ENCODE results near the gene ZBTB17. TPM values are rescaled to one million over a fixed set of nuclear protein-coding genes. Genes with fewer than 3 reads are reported as not detected.

The ZBTB17 gene
- total and polyA plus RNA-seq, 2 experiments from 2014 or later = 16.8 to 32.3 TPM

GRCh38 chr1:15960808-15961207 lies 15.1 kb downstream of the ZBTB17 start:
- no peaks in the 10 kb centered on the region for H3K36me3 ChIP-seq (replicated peaks; ENCODE audit: insufficient read depth, low read depth)
- H4K20me1 ChIP-seq (ENCODE audit: insufficient read depth, poor library complexity, severe bottlenecking) = peaks cover 14% of the 10 kb centered on the region
- H2AFZ ChIP-seq = no peak overlapping the region
- H3K27me3 ChIP-seq = no peaks in the 10 kb centered on the region
- H3K4me2 ChIP-seq = no peak overlapping the region
- H3K4me3 ChIP-seq = no peak overlapping the region
- H3K9me2 ChIP-seq (replicated peaks; ENCODE audit: insufficient read depth) = no peaks in the 10 kb centered on the region
- H3K79me2 ChIP-seq = peaks cover 81% of the 10 kb centered on the region
- H3K4me1 ChIP-seq (ENCODE audit: insufficient read depth) = no peaks in the 10 kb centered on the region
- DNase-seq (ENCODE audit: low spot score) = no peak
- TF ChIP-seq EZH2 (IDR thresholded peaks at IDR 0.05; ENCODE audit: borderline replicate concordance) (no peak), CTCF (IDR thresholded peaks at IDR 0.05; ENCODE audit: poor library complexity) (no peak), EZH2phosphoT487 (IDR thresholded peaks at IDR 0.05; ENCODE audit: low read depth, severe bottlenecking, unreplicated experiment) (no peak)
- 94% methylated on average over 5 of the region's 5 CpGs for WGBS (ENCODE audit: low lambda C conversion rate, missing lambda C conversion rate)
- H3K27ac ChIP-seq = no peak overlapping the region
- H3K9me3 ChIP-seq (ENCODE audit: low read depth) = no peaks in the 10 kb centered on the region

- Histone ChIP-seq H3K36me3 (replicated peaks; ENCODE audit: insufficient read depth, low read depth) (no peaks in the 10 kb centered on the region), H4K20me1 (ENCODE audit: insufficient read depth, poor library complexity, severe bottlenecking) (peaks cover 14% of the 10 kb centered on the region), H3K27ac (no peak overlapping the region), H3K4me2 (no peak overlapping the region), H2AFZ (no peak overlapping the region), H3K9me2 (replicated peaks; ENCODE audit: insufficient read depth) (no peaks in the 10 kb centered on the region), H3K4me1 (ENCODE audit: insufficient read depth) (no peaks in the 10 kb centered on the region), H3K27me3 (no peaks in the 10 kb centered on the region), H3K79me2 (peaks cover 81% of the 10 kb centered on the region), H3K9me3 (ENCODE audit: low read depth) (no peaks in the 10 kb centered on the region), H3K4me3 (no peak overlapping the region)
- TF ChIP-seq EZH2 (IDR thresholded peaks at IDR 0.05; ENCODE audit: borderline replicate concordance) (no peak), EZH2phosphoT487 (IDR thresholded peaks at IDR 0.05; ENCODE audit: low read depth, severe bottlenecking, unreplicated experiment) (no peak), CTCF (IDR thresholded peaks at IDR 0.05; ENCODE audit: poor library complexity) (no peak)
- WGBS (ENCODE audit: low lambda C conversion rate, missing lambda C conversion rate) = 87% methylated on average over 8 of the region's 8 CpGs
- no peak for DNase-seq (ENCODE audit: low spot score)
Observed at GRCh38 chr1:15959827-15960446, 16.0 kb downstream of the ZBTB17 start.

- TF ChIP-seq CTCF (IDR thresholded peaks at IDR 0.05; ENCODE audit: poor library complexity) = no peak
- TF ChIP-seq EZH2 (IDR thresholded peaks at IDR 0.05; ENCODE audit: borderline replicate concordance) = no peak
- TF ChIP-seq EZH2phosphoT487 (IDR thresholded peaks at IDR 0.05; ENCODE audit: low read depth, severe bottlenecking, unreplicated experiment) = no peak
- H2AFZ ChIP-seq = no peak overlapping the region
- no peaks in the 10 kb centered on the region for H3K27me3 ChIP-seq
- H3K9me2 ChIP-seq (replicated peaks; ENCODE audit: insufficient read depth) = no peaks in the 10 kb centered on the region
- H3K4me1 ChIP-seq (ENCODE audit: insufficient read depth) = no peaks in the 10 kb centered on the region
- H4K20me1 ChIP-seq (ENCODE audit: insufficient read depth, poor library complexity, severe bottlenecking) = peaks cover 14% of the 10 kb centered on the region
- no peak overlapping the region for H3K27ac ChIP-seq
- no peaks in the 10 kb centered on the region for H3K36me3 ChIP-seq (replicated peaks; ENCODE audit: insufficient read depth, low read depth)
- no peaks in the 10 kb centered on the region for H3K9me3 ChIP-seq (ENCODE audit: low read depth)
- H3K4me2 ChIP-seq = no peak overlapping the region
- H3K4me3 ChIP-seq = no peak overlapping the region
- H3K79me2 ChIP-seq = peaks cover 81% of the 10 kb centered on the region
- DNase-seq (ENCODE audit: low spot score) = no peak
Observed at GRCh38 chr1:15959424-15959823, 16.5 kb downstream of the ZBTB17 start.

GRCh38 chr1:15958793-15959192 lies 17.1 kb downstream of the ZBTB17 start:
- no peak overlapping the region for H3K27ac ChIP-seq
- no peak for DNase-seq (ENCODE audit: low spot score)
- peaks cover 12% of the 10 kb centered on the region for H4K20me1 ChIP-seq (ENCODE audit: insufficient read depth, poor library complexity, severe bottlenecking)
- H3K9me3 ChIP-seq (ENCODE audit: low read depth) = no peaks in the 10 kb centered on the region
- TF ChIP-seq CTCF (IDR thresholded peaks at IDR 0.05; ENCODE audit: poor library complexity) (no peak), EZH2 (IDR thresholded peaks at IDR 0.05; ENCODE audit: borderline replicate concordance) (no peak), EZH2phosphoT487 (IDR thresholded peaks at IDR 0.05; ENCODE audit: low read depth, severe bottlenecking, unreplicated experiment) (no peak)
- H3K9me2 ChIP-seq (replicated peaks; ENCODE audit: insufficient read depth) = no peaks in the 10 kb centered on the region
- H3K79me2 ChIP-seq = peaks cover 82% of the 10 kb centered on the region
- no peaks in the 10 kb centered on the region for H3K27me3 ChIP-seq
- H3K36me3 ChIP-seq (replicated peaks; ENCODE audit: insufficient read depth, low read depth) = no peaks in the 10 kb centered on the region
- H3K4me1 ChIP-seq (ENCODE audit: insufficient read depth) = no peaks in the 10 kb centered on the region
- H3K4me3 ChIP-seq = no peak overlapping the region
- H2AFZ ChIP-seq = no peak overlapping the region
- H3K4me2 ChIP-seq = no peak overlapping the region

All from hepatocyte (in vitro differentiated cells).